ENCODE results near the gene PPARGC1A.

The PPARGC1A gene, protein sequence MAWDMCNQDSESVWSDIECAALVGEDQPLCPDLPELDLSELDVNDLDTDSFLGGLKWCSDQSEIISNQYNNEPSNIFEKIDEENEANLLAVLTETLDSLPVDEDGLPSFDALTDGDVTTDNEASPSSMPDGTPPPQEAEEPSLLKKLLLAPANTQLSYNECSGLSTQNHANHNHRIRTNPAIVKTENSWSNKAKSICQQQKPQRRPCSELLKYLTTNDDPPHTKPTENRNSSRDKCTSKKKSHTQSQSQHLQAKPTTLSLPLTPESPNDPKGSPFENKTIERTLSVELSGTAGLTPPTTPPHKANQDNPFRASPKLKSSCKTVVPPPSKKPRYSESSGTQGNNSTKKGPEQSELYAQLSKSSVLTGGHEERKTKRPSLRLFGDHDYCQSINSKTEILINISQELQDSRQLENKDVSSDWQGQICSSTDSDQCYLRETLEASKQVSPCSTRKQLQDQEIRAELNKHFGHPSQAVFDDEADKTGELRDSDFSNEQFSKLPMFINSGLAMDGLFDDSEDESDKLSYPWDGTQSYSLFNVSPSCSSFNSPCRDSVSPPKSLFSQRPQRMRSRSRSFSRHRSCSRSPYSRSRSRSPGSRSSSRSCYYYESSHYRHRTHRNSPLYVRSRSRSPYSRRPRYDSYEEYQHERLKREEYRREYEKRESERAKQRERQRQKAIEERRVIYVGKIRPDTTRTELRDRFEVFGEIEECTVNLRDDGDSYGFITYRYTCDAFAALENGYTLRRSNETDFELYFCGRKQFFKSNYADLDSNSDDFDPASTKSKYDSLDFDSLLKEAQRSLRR

DNA sequence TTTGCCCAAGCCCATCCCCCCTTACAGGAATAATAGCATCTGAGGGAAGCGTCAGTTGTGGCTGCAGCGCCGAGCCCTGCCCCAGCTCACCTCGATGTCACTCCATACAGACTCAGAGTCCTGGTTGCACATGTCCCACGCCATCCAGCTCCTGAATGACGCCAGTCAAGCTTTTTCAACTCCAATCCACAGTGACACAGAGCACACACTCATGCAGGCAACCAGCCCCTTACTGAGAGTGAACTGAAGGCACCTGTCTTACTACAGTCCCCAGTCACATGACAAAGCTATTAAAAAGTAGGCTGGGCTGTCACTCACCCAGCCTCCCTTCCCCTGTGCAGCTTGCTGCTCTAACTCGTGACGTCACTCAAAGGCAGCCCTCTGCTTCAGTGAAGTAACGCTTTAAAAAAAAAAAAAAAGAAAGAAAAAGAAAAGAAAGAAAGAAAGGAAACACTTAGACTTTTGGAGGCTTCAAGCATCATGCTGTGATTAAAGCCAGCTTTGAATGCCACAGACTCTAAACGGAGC, at the start of gene PPARGC1A:
Gene PPARGC1A, minus strand, starts transcription at position 234 of the 528 bp plus-strand sequence. Its CDS starts 90 bp downstream, at position 144.
- no peak for DNase-seq (ENCODE audit: low spot score)

DNA sequence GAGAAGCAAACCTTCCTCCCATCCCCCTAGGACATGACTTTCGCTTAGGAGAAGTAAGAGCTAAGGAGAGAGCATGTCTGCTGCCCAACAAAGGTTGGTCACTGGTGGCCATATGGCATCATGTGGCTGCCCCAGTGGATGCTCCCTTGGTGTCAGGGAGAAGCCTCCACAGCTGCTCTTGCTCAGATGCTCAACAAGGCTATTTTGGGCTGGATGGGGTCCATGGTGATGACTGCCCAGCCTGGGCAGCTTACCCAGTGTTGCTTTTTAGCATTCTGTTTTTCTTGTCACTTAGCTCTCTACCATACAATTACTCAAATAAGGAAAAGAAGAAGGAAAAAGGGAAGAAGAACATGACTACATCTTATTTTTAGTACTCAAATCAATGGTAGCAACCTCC, 48.9 kb upstream of the PPARGC1A start:
- no peak for DNase-seq (ENCODE audit: low spot score)

DNA sequence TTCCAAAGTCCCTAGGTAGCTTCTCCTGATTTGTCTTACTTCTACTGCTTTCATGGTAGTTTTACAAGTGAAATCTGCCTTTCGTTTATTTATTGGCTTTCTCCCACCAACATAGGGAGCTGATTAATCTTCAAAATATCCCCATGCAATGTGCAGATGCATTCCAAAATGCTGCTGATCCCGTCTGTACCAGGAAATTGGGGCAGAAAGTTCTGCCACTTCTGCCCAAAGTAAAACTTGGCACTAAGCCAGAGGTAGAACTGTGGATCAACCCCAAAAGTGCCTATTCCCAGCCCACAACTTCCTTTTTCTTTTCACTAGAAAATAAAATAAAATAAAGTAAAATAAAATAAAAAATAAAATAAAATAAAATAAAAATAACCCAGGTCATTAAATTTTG, 47.3 kb upstream of the PPARGC1A start:
- no peak for DNase-seq (ENCODE audit: low spot score)

DNA sequence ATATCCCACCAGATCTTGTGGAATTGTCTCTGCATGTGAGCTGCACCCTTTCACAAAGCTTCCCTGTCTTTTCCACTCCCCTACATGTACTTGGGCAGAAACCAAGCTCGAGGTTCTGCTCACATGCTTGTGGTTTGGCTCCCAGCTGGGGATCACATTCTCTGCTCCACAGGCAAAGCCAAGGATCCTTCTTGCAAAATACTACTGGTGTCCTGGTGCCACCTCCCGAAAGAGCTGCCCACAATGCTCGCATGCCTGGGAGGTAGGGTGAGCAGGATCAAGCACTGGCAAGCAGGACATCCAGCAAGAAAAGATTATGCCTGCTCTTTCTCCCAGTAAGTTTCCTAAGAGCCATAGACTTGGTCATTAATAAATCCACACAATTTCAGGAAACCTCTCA, 45.1 kb upstream of the PPARGC1A start:
- DNase-seq (ENCODE audit: low spot score): no peak

DNA sequence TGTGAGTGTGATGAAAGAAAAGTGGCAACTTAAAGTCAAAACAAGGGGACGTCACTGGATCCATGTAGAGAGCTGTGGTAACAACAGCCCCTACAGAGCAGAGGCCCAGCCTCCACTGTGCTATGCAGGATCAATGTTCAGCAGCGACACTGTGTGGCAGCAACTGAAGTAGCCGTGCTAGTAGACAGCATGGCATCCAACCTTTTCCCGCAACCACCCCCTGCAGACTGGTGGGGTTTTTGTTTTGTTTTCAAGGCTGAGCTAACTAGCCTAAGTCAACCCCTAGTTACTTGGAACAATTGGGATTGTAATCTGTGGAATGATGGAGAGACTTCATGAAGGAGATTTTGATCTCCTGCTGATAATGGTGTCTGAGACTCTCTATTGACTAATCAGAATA, 44.4 kb upstream of the PPARGC1A start:
- no peak for DNase-seq (ENCODE audit: low spot score)

DNA sequence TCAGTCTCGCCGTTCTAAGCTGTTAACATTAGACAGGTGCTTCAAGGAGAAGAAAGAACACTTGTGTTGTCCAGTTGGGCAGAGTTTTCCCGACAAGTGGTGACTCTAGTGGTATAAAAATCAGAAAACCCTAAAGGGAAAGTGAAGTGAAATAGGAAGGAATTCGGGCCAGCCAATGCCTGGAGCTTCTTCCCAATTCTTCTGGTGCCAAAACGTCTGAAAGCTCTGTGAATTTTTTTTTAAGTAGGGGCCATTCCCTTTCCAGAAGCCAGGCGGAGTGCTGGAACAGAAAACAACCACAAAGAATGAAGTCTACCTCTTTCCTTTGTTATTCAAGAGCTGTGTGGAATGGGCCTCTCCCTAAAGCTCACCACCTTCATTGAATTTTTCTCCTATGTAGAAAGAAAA, 43.1 kb upstream of the PPARGC1A start:
- no peak for DNase-seq (ENCODE audit: low spot score)

DNA sequence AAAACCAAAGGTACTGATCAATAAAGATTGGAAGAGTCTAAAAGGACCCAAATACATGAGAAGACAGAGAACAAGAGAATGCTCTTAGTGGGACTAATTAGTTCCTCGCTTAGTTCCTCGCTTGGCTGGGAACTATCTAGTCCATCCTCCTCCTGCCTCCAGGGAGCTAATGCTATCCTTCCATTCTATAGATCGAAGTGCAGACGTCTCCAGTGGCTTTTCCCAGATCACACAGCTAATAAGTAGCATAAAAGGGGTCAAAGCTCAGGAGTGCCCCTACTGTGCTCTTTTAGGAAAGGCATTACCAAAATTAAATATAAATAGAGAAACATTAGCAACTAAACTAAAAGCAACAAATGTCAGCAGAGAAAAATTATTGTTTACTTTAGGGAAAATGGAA, 42.3 kb upstream of the PPARGC1A start:
- DNase-seq (ENCODE audit: low spot score): no peak

DNA sequence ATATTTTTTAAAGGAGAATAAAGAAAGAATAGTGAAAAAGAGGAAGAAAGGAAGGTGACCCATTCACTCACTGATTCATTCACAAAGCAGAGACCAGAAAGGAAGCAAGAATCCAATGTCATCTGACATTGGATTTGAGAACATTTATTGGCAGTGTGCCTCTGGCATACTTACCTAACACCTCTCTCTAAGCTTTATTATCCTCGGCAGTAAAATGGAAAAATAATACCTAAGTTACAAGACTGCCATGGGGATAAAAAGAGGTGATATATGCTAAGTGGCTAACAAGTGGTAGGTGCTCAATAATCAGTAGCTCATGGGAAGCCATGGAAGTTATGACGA, 41.6 kb upstream of the PPARGC1A start:
- no peak for DNase-seq (ENCODE audit: low spot score)

DNA sequence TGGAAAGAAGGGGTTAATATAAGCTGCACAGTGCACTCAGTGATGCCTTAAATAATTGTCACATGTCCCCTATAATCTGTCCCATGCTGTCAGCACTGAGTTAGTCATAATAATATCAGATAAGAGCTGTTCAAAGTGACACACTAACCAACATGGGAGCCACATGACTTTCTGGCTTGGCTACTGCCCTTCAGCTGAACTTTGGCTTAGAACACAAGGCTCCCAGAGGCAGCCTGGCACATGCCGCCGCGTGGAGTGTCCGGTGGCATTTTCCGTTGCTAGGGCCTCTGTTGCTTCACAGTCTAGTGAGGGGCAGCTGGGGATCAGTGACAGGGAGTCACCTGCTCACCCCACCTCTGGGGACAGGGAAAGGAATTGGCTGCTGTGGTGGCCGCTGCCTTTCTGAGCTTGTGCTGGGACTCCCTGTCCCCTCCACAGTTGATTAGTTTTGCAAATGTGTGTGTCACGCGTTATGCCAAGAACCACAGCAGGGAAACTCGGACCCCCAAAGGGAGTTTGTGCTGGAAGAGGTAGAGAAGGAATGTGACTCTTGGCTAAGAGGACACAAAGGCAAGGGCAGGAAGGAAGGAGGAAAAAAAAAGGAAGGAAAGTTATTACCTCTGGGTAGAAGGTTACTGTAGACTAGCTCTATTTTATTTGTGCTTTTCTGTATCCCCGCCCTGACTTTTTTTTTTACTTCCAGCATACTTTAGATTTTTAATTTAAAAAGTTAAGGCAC, 41.1 kb upstream of the PPARGC1A start:
- no peak for DNase-seq (ENCODE audit: low spot score)

DNA sequence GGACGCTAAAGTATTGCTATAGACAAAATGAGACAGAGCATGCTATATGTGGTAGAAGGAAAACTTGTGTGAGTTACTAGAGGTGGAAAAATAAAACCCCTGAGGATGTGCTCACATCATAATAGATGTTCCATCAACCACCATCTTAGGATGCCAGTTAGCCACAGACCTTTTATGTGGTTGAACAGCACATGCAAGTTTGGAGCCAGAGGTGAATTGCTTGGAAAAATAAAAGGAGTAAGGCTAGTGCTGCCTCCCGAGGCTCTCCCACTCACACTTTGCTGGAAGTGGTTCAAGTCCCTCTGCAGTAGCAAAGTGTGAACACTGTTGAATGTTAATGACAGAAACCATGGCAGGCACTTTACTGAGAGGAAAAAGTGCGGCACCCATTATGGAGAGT, 39.4 kb upstream of the PPARGC1A start:
- DNase-seq (ENCODE audit: low spot score): no peak

DNA sequence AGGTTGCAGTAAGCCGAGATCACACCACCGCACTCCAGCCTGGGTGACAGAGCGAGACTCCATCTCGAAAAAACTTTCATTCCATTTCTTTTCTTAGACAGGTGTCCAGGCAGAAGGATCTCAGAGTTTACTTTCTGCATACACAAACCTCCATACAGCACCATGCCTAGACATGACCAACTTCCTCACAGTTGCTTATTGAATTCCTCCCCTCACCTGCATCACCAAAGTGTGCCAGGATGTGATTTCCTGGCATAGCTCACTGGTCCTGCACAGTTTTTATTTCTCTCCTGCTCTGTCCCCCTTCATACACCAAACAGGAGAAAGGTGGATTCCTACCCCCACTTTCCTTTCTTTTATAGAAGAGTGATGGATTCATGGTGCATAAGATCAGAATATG, 34.7 kb upstream of the PPARGC1A start:
- DNase-seq (ENCODE audit: low spot score): no peak

DNA sequence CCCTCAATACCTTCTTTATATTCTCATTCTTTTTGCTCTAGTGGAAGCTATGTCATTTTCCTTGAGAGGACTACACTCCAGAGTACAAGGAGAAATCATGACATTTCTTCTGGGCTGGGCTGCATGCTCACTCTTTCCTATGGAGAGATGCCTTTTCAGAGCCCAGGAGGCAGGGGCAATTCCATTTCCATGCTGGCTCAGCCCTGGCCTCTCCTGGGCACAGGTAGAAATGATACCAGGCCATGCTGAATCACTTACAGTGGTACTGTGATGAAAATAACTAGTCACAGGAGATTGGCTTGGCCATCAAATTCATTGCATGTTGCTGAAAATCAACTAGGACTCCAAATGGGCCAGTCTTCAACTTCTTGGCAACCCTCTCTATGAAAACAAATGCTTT, 34.0 kb upstream of the PPARGC1A start:
- DNase-seq (ENCODE audit: low spot score): no peak

DNA sequence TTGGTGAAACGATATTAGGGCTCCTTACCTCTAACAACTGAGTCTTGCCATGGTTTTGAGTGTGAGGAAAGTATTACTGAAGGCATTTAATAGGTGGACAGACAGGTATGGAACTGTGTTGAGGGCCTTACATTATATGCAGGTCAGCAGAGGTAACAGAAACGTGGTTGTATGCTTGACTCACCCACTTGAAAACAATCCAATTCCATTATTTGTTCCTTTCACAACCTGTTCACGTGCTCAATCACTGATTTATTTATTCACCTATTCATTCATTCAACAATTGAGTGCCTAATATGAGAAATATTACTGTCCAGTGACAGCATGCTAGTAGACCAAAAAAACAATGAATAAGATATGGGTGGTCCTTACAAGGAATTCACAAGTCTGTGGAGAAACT, 33.3 kb upstream of the PPARGC1A start:
- DNase-seq (ENCODE audit: low spot score): no peak

DNA sequence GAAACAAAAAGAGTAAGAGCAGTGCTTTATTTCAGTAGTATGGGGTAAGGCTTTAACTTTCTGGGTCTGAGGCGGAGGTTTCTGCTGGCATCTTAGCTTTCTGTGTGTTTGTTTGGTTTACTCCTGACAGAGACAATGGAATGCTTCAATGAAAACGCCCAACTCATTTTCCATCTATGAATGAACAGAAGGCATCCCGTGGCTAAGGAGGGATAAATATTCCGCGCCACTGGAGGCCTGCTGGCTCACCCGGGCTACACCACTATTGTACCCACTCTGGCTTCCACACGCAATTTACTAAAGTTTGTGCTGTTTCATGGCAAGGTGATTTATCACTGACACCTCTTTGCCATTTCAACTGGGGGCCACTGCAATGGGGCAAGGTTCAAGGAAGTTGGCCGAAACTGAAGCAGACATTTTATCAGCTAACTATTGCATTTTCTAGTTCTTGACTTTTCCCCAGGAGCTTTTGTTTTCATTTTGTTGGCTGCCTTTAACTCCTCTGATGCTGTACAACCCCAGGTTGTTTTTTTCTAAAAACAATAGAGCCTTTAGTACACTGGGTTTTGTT, 32.8 kb upstream of the PPARGC1A start:
- DNase-seq (ENCODE audit: low spot score): no peak

DNA sequence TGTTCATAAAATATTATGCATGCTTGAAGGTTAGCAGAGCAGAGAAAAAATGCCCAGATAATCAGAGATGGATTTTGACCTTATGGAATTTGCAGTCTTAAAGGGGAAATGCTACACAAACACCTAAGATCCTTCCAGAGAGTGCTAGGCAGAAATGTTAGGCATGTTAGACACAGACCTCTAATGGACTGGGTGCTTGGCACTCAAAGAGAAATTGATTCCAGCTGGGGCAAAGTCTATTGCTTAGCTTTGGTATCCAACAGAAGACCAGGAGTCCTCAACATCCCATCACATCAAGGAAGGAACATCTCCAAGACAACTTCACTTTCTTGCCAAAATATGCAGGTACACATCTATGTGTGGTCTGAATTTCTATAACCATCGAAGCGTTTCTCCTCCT, 32.2 kb upstream of the PPARGC1A start:
- no peak for DNase-seq (ENCODE audit: low spot score)

DNA sequence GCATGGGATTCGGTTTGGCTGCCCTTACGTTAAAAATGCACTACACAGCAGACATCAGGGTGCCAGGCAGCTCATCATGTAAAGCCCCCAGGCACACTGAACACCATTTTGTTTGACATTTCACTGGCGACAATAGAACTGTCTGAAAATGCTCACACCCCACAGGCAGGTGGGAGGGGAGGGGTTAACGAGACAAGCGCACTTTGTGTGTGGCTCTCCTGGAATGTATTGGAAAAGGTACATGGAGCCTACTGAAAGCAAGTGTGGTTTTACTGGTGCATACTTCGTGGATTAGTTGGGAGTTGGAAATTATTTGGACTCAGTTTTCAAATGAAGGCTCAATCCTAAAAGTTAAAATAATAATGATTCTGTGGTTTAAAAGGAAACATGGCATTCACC, 31.6 kb upstream of the PPARGC1A start:
- no peak for DNase-seq (ENCODE audit: low spot score)

DNA sequence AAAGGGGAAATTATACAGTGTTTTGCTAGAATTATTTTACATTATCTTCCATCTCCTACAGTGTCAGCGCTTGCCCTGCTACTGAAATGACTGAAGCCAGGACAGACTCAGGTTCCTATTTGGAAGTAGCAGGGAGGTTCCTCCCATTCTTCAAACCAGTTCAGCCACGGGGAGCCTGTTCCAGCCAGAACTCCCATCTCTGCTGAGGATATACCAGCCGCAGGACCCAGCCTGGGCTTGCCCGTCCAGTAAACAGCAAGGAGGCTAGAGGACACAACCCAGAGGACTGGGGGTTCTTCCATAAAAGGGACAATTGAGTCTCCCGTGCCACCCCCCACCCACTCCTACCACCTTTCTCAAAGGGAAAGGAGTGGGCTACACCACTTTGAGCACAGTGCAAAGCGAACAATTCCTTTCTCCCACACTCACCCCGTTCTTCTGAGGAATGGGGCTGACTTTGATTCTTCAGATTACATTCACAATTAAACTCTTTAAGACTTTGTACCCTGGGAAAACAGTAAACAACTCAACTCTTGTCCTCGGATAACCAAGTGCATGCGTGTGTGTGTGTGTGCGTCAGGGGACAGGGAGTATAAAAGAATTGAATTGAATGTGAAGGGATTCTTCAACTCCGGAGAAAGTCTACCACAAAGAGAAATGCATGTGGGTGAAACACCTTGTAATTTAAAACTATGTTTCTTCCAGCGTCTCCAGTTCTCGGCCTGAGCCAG, 31.0 kb upstream of the PPARGC1A start:
- DNase-seq (ENCODE audit: low spot score): no peak

DNA sequence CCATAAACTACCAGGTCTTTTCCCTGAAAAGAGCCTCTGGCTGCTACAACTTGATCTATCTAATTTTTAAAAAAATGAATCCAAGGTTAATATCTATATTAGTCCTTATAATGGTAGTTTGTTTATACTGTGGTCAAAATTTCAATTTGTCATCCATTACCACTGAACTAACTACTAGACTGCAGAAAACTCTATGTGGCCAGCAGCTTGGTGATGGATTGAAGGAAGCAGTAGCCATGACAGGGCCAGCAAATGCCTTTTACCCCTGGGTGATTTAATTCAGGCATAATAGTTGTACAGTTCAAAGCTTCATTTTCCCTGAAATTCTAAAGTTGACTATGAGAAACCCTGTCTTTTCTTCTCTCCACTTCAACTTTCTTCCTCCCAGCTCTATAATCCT, 30.4 kb upstream of the PPARGC1A start:
- no peak for DNase-seq (ENCODE audit: low spot score)

DNA sequence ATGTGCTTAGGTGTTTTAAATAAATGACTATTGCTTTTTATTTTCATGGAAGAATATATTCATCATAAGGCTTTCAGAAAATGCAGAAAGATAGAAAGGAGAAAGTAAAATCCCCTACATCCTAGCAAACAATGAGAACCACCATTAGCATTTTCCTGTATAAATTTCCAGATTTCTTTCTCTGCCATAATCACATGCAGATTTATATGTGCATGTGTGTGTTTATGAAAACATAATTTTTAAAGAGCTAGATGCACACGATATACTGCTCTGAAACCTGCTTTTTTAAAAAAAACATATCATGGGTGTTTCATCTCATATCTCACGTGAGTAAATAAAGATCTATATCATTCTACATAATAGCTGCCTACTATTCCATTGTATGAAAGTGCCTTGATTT, 26.4 kb upstream of the PPARGC1A start:
- DNase-seq (ENCODE audit: low spot score): no peak

DNA sequence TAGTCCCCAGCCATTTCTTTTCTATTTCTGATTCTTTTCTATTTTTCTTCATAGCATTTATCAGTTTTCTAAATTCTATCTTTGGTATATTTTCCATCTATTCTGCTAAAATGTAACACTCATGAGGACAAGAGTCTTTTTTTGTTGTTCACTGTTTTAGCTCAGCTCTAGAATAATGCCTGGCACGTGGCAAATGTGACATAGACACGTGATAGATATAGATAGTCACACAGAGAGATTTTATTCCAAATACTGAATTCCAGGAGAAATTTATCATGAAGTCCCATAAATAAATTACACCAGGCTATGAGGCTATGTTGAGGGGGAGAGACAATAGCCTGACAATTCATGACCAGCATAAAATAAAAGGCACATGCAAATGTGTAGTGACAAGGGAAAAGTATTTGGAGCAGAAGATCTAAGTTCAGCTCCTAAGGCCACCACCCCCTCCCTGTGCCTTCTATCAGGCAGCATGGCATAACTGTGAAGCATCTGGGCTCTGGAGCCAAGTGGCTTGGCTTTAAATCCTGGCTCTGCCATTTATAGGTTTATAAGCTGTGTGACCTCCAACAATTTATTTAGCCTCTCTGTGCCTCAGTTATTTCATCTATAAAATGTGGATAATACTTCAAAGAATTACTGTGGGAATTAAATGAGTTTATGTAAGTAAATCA, 25.7 kb upstream of the PPARGC1A start:
- DNase-seq (ENCODE audit: low spot score): no peak
